GM12878 (cell line): ENCODE data around the gene HYDIN.

ENCODE experiments used
- CEBPB ChIP-seq, 2 experiments: fragments of 150-350 bp in 1 of 2; IDR thresholded peaks; 2 replicates each; pipeline ENCODE4 v1.6.1; 2012 to 2014; ENCODE audit warnings: low read depth in 2 of 2, low read length in 2 of 2, borderline replicate concordance in 1 of 2, inconsistent platforms in 1 of 2
- CHD4 ChIP-seq: fragments of 200-600 bp; sonication (generic); IDR thresholded peaks from 2 replicates; pipeline ENCODE4 v1.6.1; 2016; ENCODE audit warnings: mild to moderate bottlenecking
- CREB1 ChIP-seq: IDR thresholded peaks from 2 replicates; pipeline ENCODE4 v1.6.1; 2012; ENCODE audit warnings: low read depth, mild to moderate bottlenecking, inconsistent platforms
- CREM ChIP-seq: IDR thresholded peaks from 2 replicates; pipeline ENCODE4 v1.6.1; 2014; ENCODE audit warnings: antibody characterized with exemption, low read depth
- NR2C2 ChIP-seq: IDR thresholded peaks from 2 replicates; pipeline ENCODE4 v1.6.1; 2011; ENCODE audit warnings: borderline replicate concordance, low read depth; ENCODE audit not compliant: control insufficient read depth, insufficient read length
- NRF1 ChIP-seq: conservative IDR thresholded peaks from 2 replicates; pipeline ENCODE4 v1.6.1; 2011; ENCODE audit warnings: mild to moderate bottlenecking, low read depth, low read length, improper control_type of control experiment
- POLR2A ChIP-seq: IDR thresholded peaks from 2 replicates; pipeline ENCODE4 v1.6.1; 2011; ENCODE audit warnings: low read depth, mild to moderate bottlenecking, low read length
- RAD21 ChIP-seq: IDR thresholded peaks from 2 replicates; pipeline ENCODE4 v1.6.1; 2011; ENCODE audit warnings: mild to moderate bottlenecking, low read depth, low read length, moderate library complexity; ENCODE audit not compliant: insufficient read depth
- RAD51 ChIP-seq: fragments of 450-650 bp; IDR thresholded peaks from 2 replicates; pipeline ENCODE4 v1.6.1; 2016; ENCODE audit warnings: moderate library complexity, mild to moderate bottlenecking, inconsistent platforms
- REST ChIP-seq: IDR thresholded peaks from 2 replicates; pipeline ENCODE4 v1.6.1; 2012; ENCODE audit warnings: mild to moderate bottlenecking, low read depth, low read length
- RFX5 ChIP-seq: IDR thresholded peaks from 2 replicates; pipeline ENCODE4 v1.6.1; 2011; ENCODE audit warnings: low read depth, low read length, improper control_type of control experiment
- YY1 ChIP-seq: IDR thresholded peaks from 2 replicates; pipeline ENCODE4 v1.6.1; 2011; ENCODE audit warnings: low read depth, mild to moderate bottlenecking, low read length
- ZBTB40 ChIP-seq: fragments of 450-650 bp; IDR thresholded peaks from 2 replicates; pipeline ENCODE4 v1.6.1; 2016; ENCODE audit warnings: mild to moderate bottlenecking, moderate library complexity, borderline replicate concordance
- TF ChIP-seq, protein P1 (sequence below), 3 experiments: IDR thresholded peaks in 2 of 3; conservative IDR thresholded peaks in 1 of 3; 2 replicates each; pipeline ENCODE4 v1.5.1; 2011; ENCODE audit warnings: low read depth in 3 of 3, low read length in 3 of 3, mild to moderate bottlenecking in 3 of 3, control low read depth in 2 of 3, moderate library complexity in 2 of 3, inconsistent platforms in 1 of 3, mixed read lengths in 1 of 3; ENCODE audit not compliant: control insufficient read depth in 2 of 3, insufficient read depth in 1 of 3; ENCODE audit errors: extremely low read depth in 1 of 3

DNA sequence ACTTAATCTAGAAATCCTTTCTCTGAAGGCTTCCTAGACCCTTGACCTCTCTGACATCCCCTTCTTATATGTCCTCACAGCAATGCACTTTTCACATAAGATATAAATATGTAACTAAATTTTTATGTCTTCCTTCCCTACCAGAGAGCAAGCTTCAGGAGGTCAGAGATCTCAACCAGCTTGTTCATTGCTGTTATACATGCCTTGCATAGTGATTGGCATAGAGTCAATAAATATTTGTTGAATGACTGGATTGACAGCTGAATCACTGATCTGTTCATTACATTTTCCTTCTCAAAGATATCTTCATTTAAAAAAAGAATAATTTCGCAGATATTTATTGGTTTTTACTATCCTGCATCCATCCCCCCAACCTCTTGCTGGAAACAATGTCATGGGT is 29.5 kb downstream of the HYDIN start:
- TF ChIP-seq RAD21, result no peak
- TF ChIP-seq, protein P1, sequence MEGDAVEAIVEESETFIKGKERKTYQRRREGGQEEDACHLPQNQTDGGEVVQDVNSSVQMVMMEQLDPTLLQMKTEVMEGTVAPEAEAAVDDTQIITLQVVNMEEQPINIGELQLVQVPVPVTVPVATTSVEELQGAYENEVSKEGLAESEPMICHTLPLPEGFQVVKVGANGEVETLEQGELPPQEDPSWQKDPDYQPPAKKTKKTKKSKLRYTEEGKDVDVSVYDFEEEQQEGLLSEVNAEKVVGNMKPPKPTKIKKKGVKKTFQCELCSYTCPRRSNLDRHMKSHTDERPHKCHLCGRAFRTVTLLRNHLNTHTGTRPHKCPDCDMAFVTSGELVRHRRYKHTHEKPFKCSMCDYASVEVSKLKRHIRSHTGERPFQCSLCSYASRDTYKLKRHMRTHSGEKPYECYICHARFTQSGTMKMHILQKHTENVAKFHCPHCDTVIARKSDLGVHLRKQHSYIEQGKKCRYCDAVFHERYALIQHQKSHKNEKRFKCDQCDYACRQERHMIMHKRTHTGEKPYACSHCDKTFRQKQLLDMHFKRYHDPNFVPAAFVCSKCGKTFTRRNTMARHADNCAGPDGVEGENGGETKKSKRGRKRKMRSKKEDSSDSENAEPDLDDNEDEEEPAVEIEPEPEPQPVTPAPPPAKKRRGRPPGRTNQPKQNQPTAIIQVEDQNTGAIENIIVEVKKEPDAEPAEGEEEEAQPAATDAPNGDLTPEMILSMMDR (IDR thresholded peaks at IDR 0.05 in 2 of 3, conservative IDR thresholded peaks at IDR 0.05 in 1 of 3; ENCODE audit: control insufficient read depth in 2 of 3, extremely low read depth in 1 of 3, insufficient read depth in 1 of 3, low read depth in 3 of 3, low read length in 3 of 3), result no peak
- no peak for TF ChIP-seq REST
- TF ChIP-seq YY1, result no peak
- no peak for TF ChIP-seq CHD4
- no peak for TF ChIP-seq ZBTB40
- TF ChIP-seq CEBPB (IDR thresholded peaks at IDR 0.05; ENCODE audit: borderline replicate concordance in 1 of 2, low read depth in 2 of 2, low read length in 2 of 2), result no peak
- TF ChIP-seq CREB1, result no peak
- TF ChIP-seq RFX5, result no peak
- no peak for TF ChIP-seq NR2C2
- TF ChIP-seq NRF1, result no peak
- no peak for TF ChIP-seq POLR2A
- TF ChIP-seq RAD51, result no peak
- TF ChIP-seq CREM, result no peak
